ENCODE measurements around the gene NTM.

Gene NTM

DNA sequence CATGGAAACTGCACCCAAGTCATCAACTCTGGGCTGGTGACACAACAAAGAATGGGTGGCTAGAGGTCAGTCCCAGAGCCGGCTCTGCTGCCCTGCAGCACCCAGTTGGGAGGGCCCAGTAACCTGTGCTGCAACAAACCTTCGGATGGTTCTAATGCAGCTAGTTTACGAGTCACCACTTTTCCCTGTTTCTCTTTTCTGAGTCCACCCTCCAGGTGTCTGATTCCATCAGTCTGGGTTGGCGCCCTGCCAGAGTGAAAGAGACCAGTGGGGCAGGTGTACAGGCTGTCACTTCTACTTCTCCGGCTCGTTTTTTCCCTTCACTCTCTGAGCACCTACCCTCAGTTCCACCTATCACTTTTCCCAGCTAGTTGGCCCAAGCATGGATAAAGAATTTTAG is 572.9 kb downstream of the NTM start:
- no peak for DNase-seq

DNA sequence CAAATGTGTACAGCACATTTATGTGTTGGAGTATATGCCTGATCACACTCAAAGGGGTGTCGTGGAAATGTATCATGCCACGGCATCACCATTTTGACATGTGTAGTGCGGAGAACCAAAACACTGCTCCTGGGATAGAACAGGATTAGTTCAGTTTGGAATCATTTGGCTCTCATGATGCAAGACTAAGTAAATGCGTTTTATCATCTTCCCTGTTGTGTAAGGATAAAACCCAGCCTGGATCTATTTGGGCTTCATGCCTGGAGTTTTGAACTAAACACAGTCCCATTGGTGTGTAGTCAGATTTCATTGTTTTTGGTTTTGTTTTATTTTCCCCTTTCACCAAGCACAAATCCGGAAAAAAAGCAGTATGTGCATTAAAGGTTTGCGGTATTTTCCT is 574.3 kb downstream of the NTM start:
- no peak for DNase-seq

- DNase-seq = no peak
These were observed 575.3 kb downstream of the NTM start for GRCh38 chr11:131945706-131946105.

- DNase-seq = no peak
These were observed 577.1 kb downstream of the NTM start for GRCh38 chr11:131947511-131947910.

DNA sequence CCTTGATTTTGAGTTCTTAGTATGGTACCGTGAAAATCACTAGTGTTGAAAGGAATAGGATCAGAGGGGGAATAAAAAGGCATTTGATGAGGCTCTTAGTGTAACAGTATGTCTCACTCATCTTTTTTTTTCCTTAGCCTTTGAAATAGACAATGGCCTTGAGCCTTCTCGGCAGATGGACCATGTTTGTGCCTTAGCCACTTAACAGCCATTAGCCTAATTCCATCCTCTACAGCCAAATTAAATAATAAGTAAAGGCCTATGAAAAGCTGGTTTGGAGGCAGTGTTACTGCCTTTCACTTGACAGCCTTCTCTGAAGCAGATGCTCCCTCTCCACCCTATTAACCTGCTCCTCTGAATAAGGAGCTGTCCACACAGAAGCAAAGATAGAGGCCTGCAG is 580.7 kb downstream of the NTM start:
- DNase-seq = no peak

DNA sequence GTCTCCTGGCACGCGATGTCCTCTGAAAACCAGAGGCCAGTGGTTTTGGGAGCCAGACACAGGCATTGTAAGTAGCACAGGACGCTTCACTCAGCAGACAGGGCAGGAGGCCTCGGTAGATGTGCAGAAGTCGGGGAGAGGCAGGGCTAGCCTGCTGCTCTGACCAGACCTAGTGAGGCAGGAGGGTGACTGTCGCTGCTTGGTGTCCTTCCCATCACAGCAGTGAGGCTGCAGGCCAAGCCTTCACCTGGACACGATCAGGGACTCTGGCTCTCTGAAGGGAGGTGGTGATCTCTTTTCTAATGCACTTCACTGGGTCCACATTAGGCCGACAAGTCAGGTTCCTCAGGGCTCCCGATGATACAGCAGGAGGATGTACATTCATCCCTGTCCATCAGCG is 583.7 kb downstream of the NTM start:
- no peak for DNase-seq

DNA sequence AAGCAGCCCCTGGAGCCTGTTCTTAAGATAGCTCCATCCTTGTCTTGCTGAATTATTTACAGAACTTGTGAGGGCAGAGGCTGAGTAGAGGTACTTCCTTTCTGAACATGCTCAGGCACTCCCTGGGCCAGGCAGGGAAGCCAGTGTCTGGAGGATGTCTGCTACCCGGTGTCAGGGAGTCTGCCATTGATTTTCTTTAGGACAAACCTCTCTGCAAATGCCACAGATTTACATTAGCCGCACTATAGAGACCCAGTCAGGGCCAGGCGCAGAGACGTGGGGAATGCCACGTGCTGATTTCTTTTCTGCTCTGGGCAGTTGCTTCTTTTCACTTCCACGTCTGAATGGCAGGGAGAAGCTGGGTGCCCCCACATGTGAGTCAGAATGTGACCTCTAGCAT is 585.5 kb downstream of the NTM start:
- DNase-seq = no peak

- DNase-seq = no peak
These were observed 586.8 kb downstream of the NTM start for GRCh38 chr11:131957201-131957600.

GRCh38 chr11:131957875-131958274 is 587.5 kb downstream of the NTM start:
- no peak for DNase-seq

DNA sequence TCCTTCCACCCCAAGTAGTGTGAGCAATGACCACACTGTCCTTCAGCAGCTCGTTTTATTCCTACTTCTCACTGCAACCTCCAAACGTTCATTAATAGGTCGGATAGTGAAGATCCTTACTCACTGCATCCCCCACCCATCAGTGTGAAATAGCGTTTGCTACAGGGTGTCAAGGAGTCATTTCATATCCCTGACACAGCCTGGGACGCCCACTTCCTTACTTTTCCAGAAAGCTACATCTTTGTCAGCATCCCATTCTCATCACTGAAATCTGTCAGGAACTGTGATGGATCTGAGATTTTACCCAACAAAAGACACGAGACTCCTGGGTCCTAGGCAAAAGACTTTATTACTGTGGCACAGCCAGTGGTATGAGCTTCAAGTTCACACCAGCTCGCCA is 592.4 kb downstream of the NTM start:
- no peak for DNase-seq

- DNase-seq = no peak
These were observed 594.5 kb downstream of the NTM start for GRCh38 chr11:131964698-131965483.

DNA sequence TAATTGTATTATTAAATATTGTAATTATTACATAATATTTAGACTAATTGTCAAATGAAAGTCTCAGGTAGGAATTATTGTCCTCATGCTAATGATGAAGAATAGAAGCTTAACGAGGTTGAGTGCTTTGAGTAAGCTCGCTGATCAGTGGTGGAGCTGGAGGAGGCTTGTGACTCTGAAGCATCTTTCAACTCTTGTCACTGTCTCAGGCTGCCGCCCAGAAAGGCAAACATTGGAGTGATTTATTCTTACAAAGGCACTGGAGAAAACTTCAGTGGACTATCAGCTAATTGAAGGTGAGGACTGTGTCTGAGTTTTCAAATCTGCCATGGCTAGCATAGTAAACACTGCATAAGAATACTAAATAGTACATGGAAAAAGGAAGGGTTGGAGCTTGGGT is 595.1 kb downstream of the NTM start:
- no peak for DNase-seq

DNA sequence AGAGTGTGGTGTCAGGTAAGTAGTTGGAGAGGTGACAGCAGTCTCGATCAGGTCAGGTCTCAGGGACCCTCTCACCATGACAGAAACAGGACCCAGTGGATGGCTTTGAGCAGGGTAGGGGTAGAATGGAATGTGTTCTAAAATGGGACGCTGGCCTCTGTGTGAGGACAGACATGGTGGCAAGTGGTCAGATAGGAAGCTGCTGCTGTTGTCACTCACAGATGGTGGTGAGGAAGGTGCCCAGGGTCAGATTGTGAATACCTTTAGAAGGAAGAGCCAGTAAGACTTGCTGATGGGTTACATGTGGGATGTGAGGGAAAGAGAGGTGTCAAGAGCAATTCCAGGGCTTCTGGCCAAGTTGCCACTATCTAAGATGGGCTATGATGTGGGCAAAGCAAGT is 596.3 kb downstream of the NTM start:
- DNase-seq = no peak

GRCh38 chr11:131969261-131969660 is 598.8 kb downstream of the NTM start:
- no peak for DNase-seq

DNA sequence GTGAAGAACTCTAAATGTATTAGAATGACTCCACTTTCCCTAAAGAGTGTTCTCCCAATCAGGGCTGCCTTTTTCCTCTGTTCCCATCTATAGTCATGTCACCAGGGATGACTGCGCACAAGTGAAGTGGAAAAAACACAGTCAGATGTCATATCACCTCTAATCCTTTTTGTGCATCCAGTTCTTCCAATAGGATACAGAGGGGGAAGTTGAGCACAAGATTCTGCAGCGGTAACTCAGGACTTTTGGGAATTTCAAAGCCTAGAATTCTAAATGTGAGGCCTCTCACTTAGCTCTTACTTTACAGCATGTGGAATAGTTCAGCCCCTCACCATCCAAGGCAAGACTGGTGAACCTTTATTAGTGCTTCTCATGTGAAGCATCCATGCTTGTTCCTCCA is 602.6 kb downstream of the NTM start:
- DNase-seq = no peak

GRCh38 chr11:131975619-131976018 is 605.2 kb downstream of the NTM start:
- DNase-seq = no peak

GRCh38 chr11:131976021-131976420 is 605.6 kb downstream of the NTM start:
- DNase-seq = no peak

GRCh38 chr11:131977231-131977630 is 606.8 kb downstream of the NTM start:
- DNase-seq = no peak

- DNase-seq = no peak
These were observed 607.4 kb downstream of the NTM start for GRCh38 chr11:131977854-131978253.

DNA sequence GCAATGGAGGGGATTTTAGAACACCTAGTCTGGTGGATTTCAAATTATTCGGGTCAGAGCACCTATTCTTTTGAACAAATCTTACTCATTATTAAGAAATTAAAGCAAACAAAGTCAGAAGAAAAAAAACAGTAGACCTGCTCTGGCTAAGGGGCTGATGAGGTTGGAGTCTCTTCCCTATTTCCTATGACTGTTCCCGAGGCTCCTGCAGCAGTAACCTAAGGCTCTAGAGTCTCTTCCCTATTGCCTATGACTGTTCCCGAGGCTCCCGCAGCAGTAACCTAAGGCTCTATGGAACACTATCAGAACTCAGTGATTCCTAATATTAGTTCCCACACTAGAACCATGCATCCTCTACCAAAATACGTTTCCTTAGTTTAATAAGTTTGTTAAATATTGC is 607.9 kb downstream of the NTM start:
- no peak for DNase-seq

DNA sequence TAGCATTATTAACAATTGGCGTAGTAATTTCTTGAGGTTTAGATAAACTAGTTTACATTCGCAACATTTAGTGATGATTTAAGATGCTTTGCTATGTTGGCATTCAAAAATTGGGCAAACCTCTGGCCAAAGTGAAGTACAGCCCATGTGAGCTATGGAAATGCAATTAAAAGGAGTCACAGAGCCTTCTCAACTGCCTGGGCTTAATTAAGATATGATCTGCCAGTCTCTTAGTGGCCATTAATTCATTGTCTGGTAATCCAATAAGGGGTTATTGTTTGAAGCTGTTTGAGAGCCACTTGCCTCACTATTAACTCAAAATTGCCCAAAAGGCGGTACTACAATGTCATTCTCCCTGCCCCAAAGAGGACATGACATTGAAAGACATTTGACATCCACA is 608.9 kb downstream of the NTM start:
- DNase-seq = no peak

GRCh38 chr11:131980199-131980598 is 609.8 kb downstream of the NTM start:
- DNase-seq = no peak

DNA sequence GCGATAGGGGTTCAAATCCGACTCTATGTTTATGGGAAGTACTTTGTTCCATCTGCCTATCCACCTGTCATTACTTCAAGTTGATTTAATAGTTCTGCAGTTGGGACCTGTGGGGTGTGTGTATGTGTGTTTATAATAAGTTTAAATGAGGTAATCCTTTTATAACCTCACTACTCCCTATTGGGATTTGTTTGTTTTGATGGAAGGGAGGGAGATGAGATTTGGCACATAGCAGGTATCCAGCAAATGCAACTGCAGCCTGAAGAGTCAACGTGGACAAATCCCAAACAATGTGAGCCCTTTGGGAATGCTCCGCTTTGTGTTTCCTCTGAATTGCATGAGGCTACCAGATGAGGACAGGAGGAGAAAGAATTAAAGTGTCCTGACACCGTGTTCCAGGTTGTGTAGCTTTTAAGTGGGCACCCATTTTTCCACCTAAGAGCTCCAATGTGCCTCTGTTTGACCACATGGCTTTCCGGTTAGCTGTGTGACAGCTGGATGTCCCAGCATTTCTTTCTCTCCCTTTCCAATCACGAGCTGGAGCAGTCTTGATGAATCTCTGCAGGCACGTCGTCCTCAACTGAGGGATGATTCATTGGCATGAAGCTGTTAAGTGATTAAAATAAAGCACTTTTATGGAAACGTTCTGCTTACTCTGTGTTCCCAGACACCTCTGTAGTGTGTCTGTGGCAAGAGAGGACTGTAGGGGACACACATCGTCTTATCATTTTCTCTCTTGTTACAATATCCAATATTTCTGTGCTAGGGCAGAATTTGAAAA is 610.7 kb downstream of the NTM start:
- DNase-seq = no peak

GRCh38 chr11:131982154-131982553 is 611.7 kb downstream of the NTM start:
- DNase-seq = no peak

DNA sequence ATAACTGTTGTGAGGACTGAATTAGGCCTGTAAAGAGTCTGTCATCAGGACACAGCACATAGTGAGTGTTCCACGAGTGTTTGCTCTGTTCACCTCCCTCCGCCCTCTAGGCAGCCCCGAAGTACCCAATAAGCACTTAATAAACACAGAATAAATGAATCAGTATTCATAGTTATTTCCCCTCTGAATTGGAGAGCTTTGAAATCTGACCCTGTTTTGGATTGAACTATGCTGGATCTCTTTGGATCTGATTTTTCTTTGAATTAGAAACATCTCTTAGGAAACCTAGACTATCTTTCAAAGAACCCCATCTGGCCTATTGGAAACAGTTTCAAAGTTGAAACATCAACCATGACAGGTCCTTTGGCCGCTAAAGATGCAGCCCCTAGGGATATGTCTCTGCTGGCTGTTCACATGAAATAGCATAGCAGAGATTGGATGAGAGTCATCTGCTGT is 615.5 kb downstream of the NTM start:
- DNase-seq = no peak
